BJ (cell line): ENCODE measurements around the gene TSR1. TPM values are rescaled to one million over a fixed set of nuclear protein-coding genes. Genes with fewer than 3 reads are reported as not detected.

Experiments used
- CTCF ChIA-PET: fragments of 350-600 bp; formaldehyde crosslinking; extraction: SDS; loops from one replicate; lab custom pipeline; 2021; ENCODE audit warnings: antibody characterized with exemption, inconsistent platforms; lab: Yijun Ruan, JAX
- POLR2A ChIA-PET: fragments of 300-600 bp; sonication (Branson Sonifier 250); formaldehyde crosslinking; extraction: SDS; loops from one replicate; lab custom pipeline; 2021; ENCODE audit warnings: antibody characterized with exemption; lab: Charles Lee
- DNase-seq: peaks from one replicate; pipeline ENCODE4 v3.0.0-alpha.2; 2011; ENCODE audit warnings: low read depth
- H3K27me3 ChIP-seq: 2 replicates; pipeline ENCODE4 v1.6.0; 2011; ENCODE audit warnings: low read length; ENCODE audit not compliant: control insufficient read depth, insufficient read depth
- H3K36me3 ChIP-seq: 2 replicates; pipeline ENCODE4 v1.5.1; 2011; ENCODE audit warnings: low read length; ENCODE audit not compliant: control insufficient read depth, insufficient read depth
- H3K4me3 ChIP-seq: 2 replicates; pipeline ENCODE4 v1.5.1; 2011; ENCODE audit warnings: low read depth, mild to moderate bottlenecking, control low read depth, low read length
- CTCF ChIP-seq: IDR thresholded peaks from 2 replicates; pipeline ENCODE4 v1.5.1; 2011; ENCODE audit warnings: low read depth, mild to moderate bottlenecking, control low read depth, inconsistent platforms, low read length, moderate library complexity; ENCODE audit not compliant: insufficient read depth
- polyA plus RNA-seq: library from polyadenylated mRNA; depleted of rRNA; stranded (reverse); fragments of >200 nt; gene quantifications from 2 replicates; pipeline ENCODE4 v1.2.3, GENCODE V29; 2011

The TSR1 gene
- polyA plus RNA-seq, 1 experiment: 8.9 TPM

- peaks cover 27% of the 10 kb centered on the region for H3K36me3 ChIP-seq
- CTCF ChIA-PET: interaction anchor here (1.7 kb wide), 1 partner anchor 10 kb away, joined by 6 read pairs; no protein-coding TSS in a partner anchor
- H3K4me3 ChIP-seq: no peak overlapping the region
- DNase-seq: no peak
- POLR2A ChIA-PET: no interaction called here
- no peak for TF ChIP-seq CTCF
- no peaks in the 10 kb centered on the region for H3K27me3 ChIP-seq
Observed at GRCh38 chr17:2372681-2373080, 36.4 kb upstream of the TSR1 start.

GRCh38 chr17:2372180-2372579 lies 35.9 kb upstream of the TSR1 start:
- TF ChIP-seq CTCF: no peak
- ChIA-PET POLR2A (no interaction called here), CTCF (interaction anchor here (1.7 kb wide), 1 partner anchor 10 kb away, joined by 6 read pairs; no protein-coding TSS in a partner anchor)
- Histone ChIP-seq H3K4me3 (no peak overlapping the region), H3K36me3 (peaks cover 25% of the 10 kb centered on the region), H3K27me3 (no peaks in the 10 kb centered on the region)
- DNase-seq: no peak

- POLR2A ChIA-PET: no interaction called here
- H3K4me3 ChIP-seq: no peak overlapping the region
- CTCF ChIA-PET: interaction anchor here (1.5 to 4.0 kb wide), 3 partner anchors 11 to 45 kb away, joined by 3 to 22 read pairs (median 19); no protein-coding TSS in a partner anchor
- no peak for TF ChIP-seq CTCF
- H3K27me3 ChIP-seq: no peaks in the 10 kb centered on the region
- no peak for DNase-seq
- H3K36me3 ChIP-seq: peaks cover 22% of the 10 kb centered on the region
Observed at GRCh38 chr17:2371183-2372130, 35.2 kb upstream of the TSR1 start.

GRCh38 chr17:2370211-2370589 lies 33.9 kb upstream of the TSR1 start:
- TF ChIP-seq CTCF: no peak
- DNase-seq: no peak
- CTCF ChIA-PET: interaction anchor here (0.5 to 4.0 kb wide), 6 partner anchors 9 to 62 kb away, joined by 3 to 22 read pairs (median 8); no protein-coding TSS in a partner anchor
- Histone ChIP-seq H3K36me3 (peaks cover 17% of the 10 kb centered on the region), H3K27me3 (no peaks in the 10 kb centered on the region), H3K4me3 (no peak overlapping the region)
- POLR2A ChIA-PET: no interaction called here

- POLR2A ChIA-PET: no interaction called here
- DNase-seq: no peak
- CTCF ChIA-PET: interaction anchor here (0.5 to 4.0 kb wide), 5 partner anchors 9 to 63 kb away, joined by 3 to 22 read pairs (median 10); no protein-coding TSS in a partner anchor
- peaks cover 21% of the 10 kb centered on the region for H3K36me3 ChIP-seq
- no peak overlapping the region for H3K4me3 ChIP-seq
- H3K27me3 ChIP-seq: no peaks in the 10 kb centered on the region
- TF ChIP-seq CTCF: peak; percentile 12; the same call in 1 of the 2 replicates
Observed at GRCh38 chr17:2369551-2370210, 33.4 kb upstream of the TSR1 start.
